ENCODE data around the gene LRRC58. TPM values are rescaled to one million over a fixed set of nuclear protein-coding genes. Genes with fewer than 3 reads are reported as not detected.

The LRRC58 gene
- 14.2 TPM for polyA plus RNA-seq (2013, experiment 1 of 2)
- polyA plus RNA-seq (2013, experiment 2 of 2): 14.6 TPM

GRCh38 chr3:120348991-120349854, at the start of gene LRRC58:
LRRC58 (minus strand) TSS chr3:120349354; CDS start chr3:120349243, 111 bp downstream.
- H3K27ac ChIP-seq (ENCODE audit: low read length, poor library complexity, severe bottlenecking): peak within 1 kb of the TSS; percentile 78
- peaks cover 5% of the 10 kb centered on the region for H3K4me1 ChIP-seq (ENCODE audit: control insufficient read depth, insufficient read depth, low read depth, low read length)
- peaks cover 6% of the 10 kb centered on the region for H3K79me1 ChIP-seq (replicated peaks; ENCODE audit: low read length, poor library complexity, severe bottlenecking)
- H2BK120ac ChIP-seq (ENCODE audit: low read depth, low read length): no peak within 1 kb of the TSS
- H2BK12ac ChIP-seq (ENCODE audit: low read length in 2 of 2): peak within 1 kb of the TSS in 1 of 2 experiments; percentile 83
- H3K9ac ChIP-seq (ENCODE audit: low read length): peak within 1 kb of the TSS; percentile 97
- peak within 1 kb of the TSS; percentile 86 to 99 for H3K18ac ChIP-seq (ENCODE audit: low read depth in 1 of 2, low read length in 2 of 2)
- H4K91ac ChIP-seq (ENCODE audit: low read length): peak within 1 kb of the TSS; percentile 72
- peak within 1 kb of the TSS; percentile 82 for H4K8ac ChIP-seq (ENCODE audit: low read length)
- DNase-seq: peak; percentile 94
- WGBS: under 1% methylated on average over 94 of the region's 95 CpGs
- H2BK15ac ChIP-seq (ENCODE audit: low read depth, poor library complexity, severe bottlenecking): peak within 1 kb of the TSS; percentile 98
- H3K27me3 ChIP-seq (ENCODE audit: control insufficient read depth in 1 of 2, insufficient read depth in 1 of 2, low read length in 2 of 2): no peaks in the 10 kb centered on the region
- peak within 1 kb of the TSS; percentile 77 for H3K4me2 ChIP-seq (ENCODE audit: low read length, poor library complexity, severe bottlenecking)
- H3K9me3 ChIP-seq (ENCODE audit: control insufficient read depth, low read length): no peaks in the 10 kb centered on the region
- peak within 1 kb of the TSS in 1 of 2 experiments; percentile 99 for H3K4ac ChIP-seq (ENCODE audit: low read depth in 1 of 2, low read length in 2 of 2)
- H2AK5ac ChIP-seq (ENCODE audit: low read length, severe bottlenecking): no peak within 1 kb of the TSS
- H2AFZ ChIP-seq (ENCODE audit: low read depth, low read length): peak within 1 kb of the TSS; percentile 79
- peak within 1 kb of the TSS in 1 of 2 experiments; percentile 99 for H3K14ac ChIP-seq (ENCODE audit: low read length in 2 of 2)
- H3K23ac ChIP-seq (ENCODE audit: low read length in 2 of 2): peak within 1 kb of the TSS in 1 of 2 experiments; percentile 96
- H2BK5ac ChIP-seq (ENCODE audit: low read depth, low read length, poor library complexity, severe bottlenecking): peak within 1 kb of the TSS; percentile 3
- H3K36me3 ChIP-seq (ENCODE audit: control insufficient read depth in 1 of 2, insufficient read depth in 2 of 2, low read depth in 1 of 2, low read length in 2 of 2): peaks cover 0 to 11% of the 10 kb centered on the region in 2 experiments
- H3K4me3 ChIP-seq (ENCODE audit: insufficient read depth in 1 of 2, low read depth in 1 of 2, low read length in 2 of 2): peak within 1 kb of the TSS; percentile 87 to 97

GRCh38 chr3:120396469-120396868, 47.3 kb upstream of the LRRC58 start:
- no peak overlapping the region for H3K4ac ChIP-seq (ENCODE audit: low read depth in 1 of 2, low read length in 2 of 2)
- WGBS: 97% methylated on average over 8 of the region's 8 CpGs
- H3K27me3 ChIP-seq (ENCODE audit: control insufficient read depth in 1 of 2, insufficient read depth in 1 of 2, low read length in 2 of 2): no peaks in the 10 kb centered on the region
- H3K4me3 ChIP-seq (ENCODE audit: insufficient read depth in 1 of 2, low read depth in 1 of 2, low read length in 2 of 2): no peak overlapping the region
- no peak overlapping the region for H2BK5ac ChIP-seq (ENCODE audit: low read depth, low read length, poor library complexity, severe bottlenecking)
- H3K14ac ChIP-seq (ENCODE audit: low read length in 2 of 2): no peak overlapping the region
- no peak overlapping the region for H4K91ac ChIP-seq (ENCODE audit: low read length)
- H3K9me3 ChIP-seq (ENCODE audit: control insufficient read depth, low read length): no peaks in the 10 kb centered on the region
- no peak overlapping the region for H2AK5ac ChIP-seq (ENCODE audit: low read length, severe bottlenecking)
- no peak for DNase-seq
- H4K8ac ChIP-seq (ENCODE audit: low read length): no peak overlapping the region
- H3K23ac ChIP-seq (ENCODE audit: low read length in 2 of 2): no peak overlapping the region
- no peaks in the 10 kb centered on the region for H3K4me1 ChIP-seq (ENCODE audit: control insufficient read depth, insufficient read depth, low read depth, low read length)
- H2AFZ ChIP-seq (ENCODE audit: low read depth, low read length): no peak overlapping the region
- H3K27ac ChIP-seq (ENCODE audit: low read length, poor library complexity, severe bottlenecking): no peak overlapping the region
- H2BK15ac ChIP-seq (ENCODE audit: low read depth, poor library complexity, severe bottlenecking): no peak overlapping the region
- H3K9ac ChIP-seq (ENCODE audit: low read length): no peak overlapping the region
- H2BK120ac ChIP-seq (ENCODE audit: low read depth, low read length): no peak overlapping the region
- H3K36me3 ChIP-seq (ENCODE audit: control insufficient read depth in 1 of 2, insufficient read depth in 2 of 2, low read depth in 1 of 2, low read length in 2 of 2): peaks cover 45 to 85% of the 10 kb centered on the region in 2 experiments
- H2BK12ac ChIP-seq (ENCODE audit: low read length in 2 of 2): no peak overlapping the region
- H3K18ac ChIP-seq (ENCODE audit: low read depth in 1 of 2, low read length in 2 of 2): no peak overlapping the region
- peaks cover 8% of the 10 kb centered on the region for H3K79me1 ChIP-seq (replicated peaks; ENCODE audit: low read length, poor library complexity, severe bottlenecking)
- no peak overlapping the region for H3K4me2 ChIP-seq (ENCODE audit: low read length, poor library complexity, severe bottlenecking)

- DNase-seq: peak; percentile 18
- Histone ChIP-seq H3K27ac (ENCODE audit: low read length, poor library complexity, severe bottlenecking) (no peak overlapping the region), H3K79me1 (replicated peaks; ENCODE audit: low read length, poor library complexity, severe bottlenecking) (peaks cover 3% of the 10 kb centered on the region), H4K91ac (ENCODE audit: low read length) (no peak overlapping the region), H3K9ac (ENCODE audit: low read length) (no peak overlapping the region), H2BK120ac (ENCODE audit: low read depth, low read length) (no peak overlapping the region), H3K18ac (ENCODE audit: low read depth in 1 of 2, low read length in 2 of 2) (no peak overlapping the region), H3K36me3 (ENCODE audit: control insufficient read depth in 1 of 2, insufficient read depth in 2 of 2, low read depth in 1 of 2, low read length in 2 of 2) (peaks cover 28 to 63% of the 10 kb centered on the region in 2 experiments), H3K9me3 (ENCODE audit: control insufficient read depth, low read length) (no peaks in the 10 kb centered on the region), H2BK5ac (ENCODE audit: low read depth, low read length, poor library complexity, severe bottlenecking) (no peak overlapping the region), H2BK15ac (ENCODE audit: low read depth, poor library complexity, severe bottlenecking) (no peak overlapping the region), H3K27me3 (ENCODE audit: control insufficient read depth in 1 of 2, insufficient read depth in 1 of 2, low read length in 2 of 2) (no peaks in the 10 kb centered on the region), H3K23ac (ENCODE audit: low read length in 2 of 2) (no peak overlapping the region), H3K4me1 (ENCODE audit: control insufficient read depth, insufficient read depth, low read depth, low read length) (no peaks in the 10 kb centered on the region), H3K14ac (ENCODE audit: low read length in 2 of 2) (no peak overlapping the region), H3K4me2 (ENCODE audit: low read length, poor library complexity, severe bottlenecking) (no peak overlapping the region), H2BK12ac (ENCODE audit: low read length in 2 of 2) (no peak overlapping the region), H3K4me3 (ENCODE audit: insufficient read depth in 1 of 2, low read depth in 1 of 2, low read length in 2 of 2) (no peak overlapping the region), H2AK5ac (ENCODE audit: low read length, severe bottlenecking) (no peak overlapping the region), H3K4ac (ENCODE audit: low read depth in 1 of 2, low read length in 2 of 2) (no peak overlapping the region), H4K8ac (ENCODE audit: low read length) (no peak overlapping the region), H2AFZ (ENCODE audit: low read depth, low read length) (no peak overlapping the region)
- WGBS: 90% methylated on average over 2 of the region's 2 CpGs
Measured at GRCh38 chr3:120394347-120394746, 45.2 kb upstream of the LRRC58 start.

GRCh38 chr3:120393761-120394160, 44.6 kb upstream of the LRRC58 start:
- H2BK5ac ChIP-seq (ENCODE audit: low read depth, low read length, poor library complexity, severe bottlenecking): no peak overlapping the region
- H3K4me3 ChIP-seq (ENCODE audit: insufficient read depth in 1 of 2, low read depth in 1 of 2, low read length in 2 of 2): no peak overlapping the region

More at GRCh38 chr3:120393761-120394160, 44.6 kb upstream of the LRRC58 start:
- Histone ChIP-seq H3K4me2 (ENCODE audit: low read length, poor library complexity, severe bottlenecking) (no peak overlapping the region), H3K9ac (ENCODE audit: low read length) (no peak overlapping the region), H2BK12ac (ENCODE audit: low read length in 2 of 2) (no peak overlapping the region), H3K79me1 (replicated peaks; ENCODE audit: low read length, poor library complexity, severe bottlenecking) (peaks cover 3% of the 10 kb centered on the region), H3K4ac (ENCODE audit: low read depth in 1 of 2, low read length in 2 of 2) (no peak overlapping the region), H3K23ac (ENCODE audit: low read length in 2 of 2) (no peak overlapping the region), H2BK120ac (ENCODE audit: low read depth, low read length) (no peak overlapping the region), H2AFZ (ENCODE audit: low read depth, low read length) (no peak overlapping the region), H3K27me3 (ENCODE audit: control insufficient read depth in 1 of 2, insufficient read depth in 1 of 2, low read length in 2 of 2) (no peaks in the 10 kb centered on the region), H3K14ac (ENCODE audit: low read length in 2 of 2) (no peak overlapping the region), H3K9me3 (ENCODE audit: control insufficient read depth, low read length) (no peaks in the 10 kb centered on the region), H3K4me1 (ENCODE audit: control insufficient read depth, insufficient read depth, low read depth, low read length) (no peaks in the 10 kb centered on the region), H2AK5ac (ENCODE audit: low read length, severe bottlenecking) (no peak overlapping the region), H4K8ac (ENCODE audit: low read length) (no peak overlapping the region), H4K91ac (ENCODE audit: low read length) (no peak overlapping the region), H3K27ac (ENCODE audit: low read length, poor library complexity, severe bottlenecking) (no peak overlapping the region), H3K18ac (ENCODE audit: low read depth in 1 of 2, low read length in 2 of 2) (no peak overlapping the region), H3K36me3 (ENCODE audit: control insufficient read depth in 1 of 2, insufficient read depth in 2 of 2, low read depth in 1 of 2, low read length in 2 of 2) (peaks cover 24 to 58% of the 10 kb centered on the region in 2 experiments), H2BK15ac (ENCODE audit: low read depth, poor library complexity, severe bottlenecking) (no peak overlapping the region)
- 98% methylated on average over 2 of the region's 2 CpGs for WGBS
- DNase-seq: no peak

All from mesenchymal stem cell (in vitro differentiated cells and primary cell).